K562 (cell line): ENCODE results near the gene ULBP1. TPM values are rescaled to one million over a fixed set of nuclear protein-coding genes. Genes with fewer than 3 reads are reported as not detected.

ENCODE experiments used
- ATAC-seq: fragments of 200-7000 bp; cut with Tn5 transposase; 3 replicates; pipeline ENCODE4 v1.9.1; 2020; ENCODE audit warnings: moderate library complexity
- BruUV-seq: library from RNA; stranded (reverse); fragments of 400-500 nt; replicated peaks from 2 replicates; lab custom pipeline; 2021; lab: Mats Ljungman, UMichigan
- CTCF ChIA-PET: fragments of 300-600 bp; formaldehyde crosslinking; extraction: SDS; loops from one replicate; lab custom pipeline; 2021; ENCODE audit warnings: low intra/inter-chr PET ratio; lab: Yijun Ruan, JAX
- POLR2A ChIA-PET: fragments of 300-600, 350-650 bp; sonication (Branson Sonifier 250); formaldehyde crosslinking; extraction: SDS; loops from one replicate; lab custom pipeline; 2021; ENCODE audit warnings: antibody characterized with exemption, inconsistent platforms; lab: Yijun Ruan, JAX
- DNase-seq, 4 experiments: peaks; one replicate each; pipeline versions ENCODE4 v3.0.0 to v3.0.0-alpha.2; 2011 to 2018; ENCODE audit warnings: low spot score in 3 of 4, mixed read lengths in 3 of 4; ENCODE audit errors: extremely low read depth in 1 of 4
- FAIRE-seq: peaks from 2 replicates; lab custom pipeline; 2011; peaks lifted over from hg19 to GRCh38; lab: Jason Lieb, UNC
- H2AFZ ChIP-seq: 2 replicates; pipeline ENCODE4 v1.6.0; 2011; ENCODE audit warnings: low read depth, low read length, control low read depth, inconsistent platforms
- H3K27ac ChIP-seq: fragments of 200-600 bp; 3 replicates; pipeline ENCODE4 v1.8.0; 2011; ENCODE audit warnings: low read depth, mild to moderate bottlenecking, control low read depth, inconsistent platforms, low read length, moderate library complexity, mixed read lengths; ENCODE audit errors: extremely low read depth
- H3K27me3 ChIP-seq, 2 experiments: fragments of 300-600 bp in 1 of 2; 2 replicates in 1 of 2; 3 replicates in 1 of 2; pipeline versions ENCODE4 v1.6.0 to v1.8.0; 2011; ENCODE audit warnings: inconsistent platforms in 2 of 2, low read length in 2 of 2, mild to moderate bottlenecking in 1 of 2, mixed read lengths in 1 of 2, moderate library complexity in 1 of 2; ENCODE audit not compliant: control insufficient read depth in 2 of 2, insufficient read depth in 2 of 2
- H3K36me3 ChIP-seq: fragments of 300-600 bp; 3 replicates; pipeline ENCODE4 v1.8.0; 2011; ENCODE audit warnings: mild to moderate bottlenecking, low read length, inconsistent platforms; ENCODE audit not compliant: control insufficient read depth, insufficient read depth
- H3K4me1 ChIP-seq, 2 experiments: fragments of 200-600 bp in 1 of 2; replicated peaks in 1 of 2; 2 replicates in 1 of 2; 3 replicates in 1 of 2; pipeline versions ENCODE4 v1.5.1 to v1.8.0; 2011; ENCODE audit warnings: inconsistent platforms in 2 of 2, low read length in 2 of 2, mild to moderate bottlenecking in 1 of 2, mixed read lengths in 1 of 2, moderate library complexity in 1 of 2; ENCODE audit not compliant: control insufficient read depth in 2 of 2, insufficient read depth in 2 of 2
- H3K4me2 ChIP-seq: 2 replicates; pipeline ENCODE4 v1.6.1; 2011; ENCODE audit warnings: low read length, control low read depth, inconsistent platforms, mixed read lengths; ENCODE audit not compliant: insufficient read depth
- H3K4me3 ChIP-seq: fragments of 200-600 bp; sonication (generic), shearing (Covaris generic); 2 replicates; pipeline ENCODE4 v1.5.1; 2016; ENCODE audit warnings: control low read depth, inconsistent platforms
- H3K79me2 ChIP-seq: fragments of 200-600 bp; 3 replicates; pipeline ENCODE4 v1.8.0; 2011; ENCODE audit warnings: low read length, inconsistent platforms; ENCODE audit not compliant: control insufficient read depth, insufficient read depth
- H3K9ac ChIP-seq, 2 experiments: 2 replicates each; pipeline versions ENCODE4 v1.6.0 to v1.6.1; 2011; ENCODE audit warnings: low read depth in 2 of 2, low read length in 2 of 2, control low read depth in 1 of 2, inconsistent platforms in 1 of 2, mild to moderate bottlenecking in 1 of 2, mixed read lengths in 1 of 2; ENCODE audit not compliant: insufficient read depth in 1 of 2
- H3K9me1 ChIP-seq: one replicate; pipeline ENCODE4 v1.6.0; 2011; ENCODE audit warnings: inconsistent platforms, mild to moderate bottlenecking, low read length, moderate library complexity; ENCODE audit not compliant: control insufficient read depth, insufficient read depth
- H3K9me3 ChIP-seq: replicated peaks from 2 replicates; pipeline ENCODE4 v1.5.1; 2011; ENCODE audit warnings: low read depth, low read length, inconsistent platforms; ENCODE audit not compliant: control insufficient read depth, insufficient read depth
- H4K20me1 ChIP-seq: replicated peaks from 2 replicates; pipeline ENCODE4 v1.6.1; 2011; ENCODE audit warnings: low read length, inconsistent platforms, mixed read lengths; ENCODE audit not compliant: control insufficient read depth, insufficient read depth
- NRF1 ChIP-seq, 2 experiments: fragments of 450-650 bp; IDR thresholded peaks in 1 of 2; conservative IDR thresholded peaks in 1 of 2; 2 replicates each; pipeline ENCODE4 v1.6.1; 2014; ENCODE audit warnings: mild to moderate bottlenecking in 2 of 2
- SRSF1 ChIP-seq: fragments of 200-400 bp; formaldehyde crosslinking; IDR thresholded peaks from 2 replicates; pipeline ENCODE4 v1.6.1; 2017; ENCODE audit warnings: mild to moderate bottlenecking, low read depth, low read length, moderate library complexity
- WGBS: fragments of 100-300 bp; shearing (Covaris generic); methylation state at CpG from one replicate; pipeline ENCODE4 v1.1.6; 2016; ENCODE audit warnings: low coverage, mixed read lengths; ENCODE audit not compliant: insufficient coverage; ENCODE audit errors: missing lambda C conversion rate; 5-methylcytosine and 5-hydroxymethylcytosine counted together
- in situ Hi-C: fragments of 300-500 bp; cut with MboI; formaldehyde crosslinking; loops from 4 replicates; pipeline ENCODE4 v1.15.0; 2018; ENCODE audit warnings: inconsistent platforms, mixed read lengths
- intact Hi-C: fragments of 100-400 bp; cut with micrococcal nuclease; formaldehyde crosslinking; loops from 2 replicates; pipeline ENCODE4 v1.14.2; 2022
- polyA plus RNA-seq, 8 experiments: library from polyadenylated mRNA; depleted of rRNA in 4 of 8; stranded (reverse) in 5 of 8; unstranded in 3 of 8; fragments of >200 nt; fragmentation: Nextera tagmentation in 2 of 8; fragmentation: Illumina TruSeq in 1 of 8; extraction: Ambion mirVana in 2 of 8; extraction: Trizol in 1 of 8; gene quantifications; 2 replicates each; pipeline versions ENCODE4 v1.2.1 to v1.2.3, GENCODE V29; 2011 to 2014; ENCODE audit warnings: inconsistent platforms in 1 of 8, missing spikeins in 1 of 8
- total RNA-seq, 7 experiments: library from RNA; depleted of rRNA in 6 of 7; stranded (reverse); fragments of >200 nt in 6 of 7; fragmentation: Illumina TruSeq in 2 of 7; extraction: Trizol in 2 of 7; gene quantifications; 2 replicates each; pipeline versions ENCODE4 v1.2.1 to v1.2.3, GENCODE V29; 2011 to 2021; ENCODE audit warnings: low replicate concordance in 1 of 7
- TF ChIP-seq, protein P1 (sequence below): sonication (generic); formaldehyde crosslinking; IDR thresholded peaks from 2 replicates; pipeline ENCODE4 v1.8.1; 2023; ENCODE audit warnings: mild to moderate bottlenecking, missing genetic modification reagents
- TF ChIP-seq, protein P2 (sequence below): fragments of 250-450 bp; sonication (Bioruptor Pico); IDR thresholded peaks from 2 replicates; pipeline ENCODE4 v1.8.0; 2022; ENCODE audit warnings: inconsistent platforms

Gene ULBP1
- total and polyA plus RNA-seq, 9 of the 15 experiments (the other 6 are each of a cell fraction or from before 2014, with no cell fraction given) = 0.33 to 6.0 (median 2.5) TPM

GRCh38 chr6:149923327-149923986 is 40.3 kb upstream of the ULBP1 start:
- Histone ChIP-seq H3K36me3 (no peaks in the 10 kb centered on the region), H3K4me2 (peak overlapping the region; percentile 56; the same call in 1 of the 2 replicates), H3K9ac (no peak overlapping the region), H3K9me1 (no peaks in the 10 kb centered on the region), H3K79me2 (no peaks in the 10 kb centered on the region), H2AFZ (no peak overlapping the region), H3K9me3 (no peaks in the 10 kb centered on the region), H3K27ac (no peak overlapping the region), H3K4me3 (no peak overlapping the region), H4K20me1 (peaks cover 1% of the 10 kb centered on the region; the same call in 1 of the 2 replicates), H3K4me1 (peaks cover 0 to 26% of the 10 kb centered on the region in 2 experiments; a peak in 3 of 5 replicates), H3K27me3 (peaks cover 13 to 56% of the 10 kb centered on the region in 2 experiments; a peak in 4 of 5 replicates)
- TF ChIP-seq, protein P1, sequence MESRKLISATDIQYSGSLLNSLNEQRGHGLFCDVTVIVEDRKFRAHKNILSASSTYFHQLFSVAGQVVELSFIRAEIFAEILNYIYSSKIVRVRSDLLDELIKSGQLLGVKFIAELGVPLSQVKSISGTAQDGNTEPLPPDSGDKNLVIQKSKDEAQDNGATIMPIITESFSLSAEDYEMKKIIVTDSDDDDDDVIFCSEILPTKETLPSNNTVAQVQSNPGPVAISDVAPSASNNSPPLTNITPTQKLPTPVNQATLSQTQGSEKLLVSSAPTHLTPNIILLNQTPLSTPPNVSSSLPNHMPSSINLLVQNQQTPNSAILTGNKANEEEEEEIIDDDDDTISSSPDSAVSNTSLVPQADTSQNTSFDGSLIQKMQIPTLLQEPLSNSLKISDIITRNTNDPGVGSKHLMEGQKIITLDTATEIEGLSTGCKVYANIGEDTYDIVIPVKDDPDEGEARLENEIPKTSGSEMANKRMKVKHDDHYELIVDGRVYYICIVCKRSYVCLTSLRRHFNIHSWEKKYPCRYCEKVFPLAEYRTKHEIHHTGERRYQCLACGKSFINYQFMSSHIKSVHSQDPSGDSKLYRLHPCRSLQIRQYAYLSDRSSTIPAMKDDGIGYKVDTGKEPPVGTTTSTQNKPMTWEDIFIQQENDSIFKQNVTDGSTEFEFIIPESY = 0 out of 2 replicates have a peak, but pooled peaks have one; percentile 2
- TF ChIP-seq, protein P2, sequence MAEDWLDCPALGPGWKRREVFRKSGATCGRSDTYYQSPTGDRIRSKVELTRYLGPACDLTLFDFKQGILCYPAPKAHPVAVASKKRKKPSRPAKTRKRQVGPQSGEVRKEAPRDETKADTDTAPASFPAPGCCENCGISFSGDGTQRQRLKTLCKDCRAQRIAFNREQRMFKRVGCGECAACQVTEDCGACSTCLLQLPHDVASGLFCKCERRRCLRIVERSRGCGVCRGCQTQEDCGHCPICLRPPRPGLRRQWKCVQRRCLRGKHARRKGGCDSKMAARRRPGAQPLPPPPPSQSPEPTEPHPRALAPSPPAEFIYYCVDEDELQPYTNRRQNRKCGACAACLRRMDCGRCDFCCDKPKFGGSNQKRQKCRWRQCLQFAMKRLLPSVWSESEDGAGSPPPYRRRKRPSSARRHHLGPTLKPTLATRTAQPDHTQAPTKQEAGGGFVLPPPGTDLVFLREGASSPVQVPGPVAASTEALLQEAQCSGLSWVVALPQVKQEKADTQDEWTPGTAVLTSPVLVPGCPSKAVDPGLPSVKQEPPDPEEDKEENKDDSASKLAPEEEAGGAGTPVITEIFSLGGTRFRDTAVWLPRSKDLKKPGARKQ = 0 out of 2 replicates have a peak, but pooled peaks have one; percentile 35
- TF ChIP-seq SRSF1 (no peak), NRF1 (conservative IDR thresholded peaks at IDR 0.05 in 1 of 2, IDR thresholded peaks at IDR 0.05 in 1 of 2) (peak in 1 of 2 experiments; percentile 23; a peak in 1 of 4 replicates)
- WGBS = 48% methylated on average over 32 of the region's 33 CpGs
- ChIA-PET CTCF (interaction anchor here (0.6 kb wide), 2 partner anchors 22 to 1578 kb away, joined by 3 to 5 read pairs; no protein-coding TSS in a partner anchor), POLR2A (no interaction called here)
- no peak for ATAC-seq
- in situ Hi-C loops = loop anchor here (5.0 to 25.0 kb wide), 3 partner anchors 81 to 886 kb away; no protein-coding TSS in a partner anchor
- FAIRE-seq = no peak
- BruUV-seq = no TSS peak
- DNase-seq = no peak
- intact Hi-C loops = no loop called here
